IPS DF 6.9 (cell line): ENCODE data around the gene ZNF217.
"Not testable (repeated sequence)": the region's sequence is repeated elsewhere in the genome, so short reads cannot be mapped to it uniquely, and the experiment has no call there.

Experiments used
- DNase-seq: peaks from one replicate; pipeline ENCODE4 v3.0.0-alpha.2; 2013; ENCODE audit warnings: low read depth, low spot score
- H3K27ac ChIP-seq: one replicate; pipeline ENCODE4 v1.5.1; 2013; ENCODE audit warnings: low read length, control low read depth
- H3K27me3 ChIP-seq: 2 replicates; pipeline ENCODE4 v1.6.1; 2013; ENCODE audit warnings: mild to moderate bottlenecking, low read length; ENCODE audit not compliant: control insufficient read depth, insufficient read depth
- H3K36me3 ChIP-seq: 2 replicates; pipeline ENCODE4 v1.6.1; 2013; ENCODE audit warnings: low read length; ENCODE audit not compliant: control insufficient read depth, insufficient read depth
- H3K4me1 ChIP-seq: 2 replicates; pipeline ENCODE4 v1.6.1; 2013; ENCODE audit warnings: low read length; ENCODE audit not compliant: control insufficient read depth, insufficient read depth
- H3K4me3 ChIP-seq: 2 replicates; pipeline ENCODE4 v1.5.1; 2013; ENCODE audit warnings: mild to moderate bottlenecking, low read length
- H3K9me3 ChIP-seq: 2 replicates; pipeline ENCODE4 v1.6.1; 2013; ENCODE audit warnings: low read length, inconsistent platforms; ENCODE audit not compliant: control insufficient read depth, insufficient read depth
- WGBS: extraction: QIAGEN DNeasy Blood & Tissue Kit; methylation state at CpG from one replicate; pipeline ENCODE4 v1.1.7; 2013; ENCODE audit warnings: mixed read lengths, missing lambda C conversion rate; ENCODE audit not compliant: insufficient read length, insufficient coverage; 5-methylcytosine and 5-hydroxymethylcytosine counted together

Gene ZNF217

DNA sequence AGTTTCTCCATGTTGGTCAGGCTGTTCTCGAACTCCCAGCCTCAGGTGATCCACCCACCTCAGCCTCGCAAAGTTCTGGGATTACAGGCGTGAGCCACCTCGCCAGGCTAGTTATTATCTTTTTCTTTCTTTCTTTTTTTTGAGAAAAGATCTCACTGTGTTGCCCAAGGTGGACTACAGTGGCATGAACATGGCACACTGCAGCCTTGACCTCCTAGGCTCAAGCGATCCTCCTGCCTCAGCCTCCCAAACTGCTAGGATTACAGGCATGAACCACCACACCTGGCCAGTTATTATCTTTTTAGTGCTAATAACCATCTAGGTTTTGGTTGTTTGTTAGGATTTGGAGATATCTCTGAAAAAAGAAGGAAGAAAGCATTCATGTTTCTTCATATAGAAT, 35.8 kb upstream of the ZNF217 start:
- H3K27me3 ChIP-seq: no peaks in the 10 kb centered on the region
- H3K4me3 ChIP-seq: no peak overlapping the region
- no peaks in the 10 kb centered on the region for H3K9me3 ChIP-seq
- WGBS: no CpG with 5 or more reads among the region's 5 CpGs
- no peaks in the 10 kb centered on the region for H3K36me3 ChIP-seq
- DNase-seq: no peak
- no peaks in the 10 kb centered on the region for H3K4me1 ChIP-seq
- no peak overlapping the region for H3K27ac ChIP-seq

DNA sequence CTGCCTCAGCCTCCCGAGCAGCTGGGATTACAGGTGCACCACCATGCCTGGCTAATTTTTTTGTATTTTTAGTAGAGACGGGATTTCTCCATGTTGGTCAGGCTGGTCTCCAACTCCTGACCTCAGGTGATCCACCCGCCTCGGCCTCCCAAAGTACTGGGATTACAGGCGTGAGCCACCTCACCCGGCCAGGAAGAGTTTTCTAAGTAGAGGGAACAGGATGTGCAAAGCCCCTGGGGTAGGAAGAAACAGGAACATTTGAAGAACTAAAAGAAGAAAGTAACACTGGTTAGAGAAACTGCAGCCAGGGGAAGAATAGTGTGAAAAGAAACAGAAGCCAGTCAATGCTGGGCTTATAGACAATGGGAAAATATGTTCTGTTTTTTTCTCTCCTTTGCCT, 35.1 kb upstream of the ZNF217 start:
- not testable (repeated sequence) for H3K36me3 ChIP-seq, H3K4me3 ChIP-seq, H3K4me1 ChIP-seq, H3K27me3 ChIP-seq, H3K9me3 ChIP-seq, DNase-seq, H3K27ac ChIP-seq
- no CpG with 5 or more reads among the region's 6 CpGs for WGBS

DNA sequence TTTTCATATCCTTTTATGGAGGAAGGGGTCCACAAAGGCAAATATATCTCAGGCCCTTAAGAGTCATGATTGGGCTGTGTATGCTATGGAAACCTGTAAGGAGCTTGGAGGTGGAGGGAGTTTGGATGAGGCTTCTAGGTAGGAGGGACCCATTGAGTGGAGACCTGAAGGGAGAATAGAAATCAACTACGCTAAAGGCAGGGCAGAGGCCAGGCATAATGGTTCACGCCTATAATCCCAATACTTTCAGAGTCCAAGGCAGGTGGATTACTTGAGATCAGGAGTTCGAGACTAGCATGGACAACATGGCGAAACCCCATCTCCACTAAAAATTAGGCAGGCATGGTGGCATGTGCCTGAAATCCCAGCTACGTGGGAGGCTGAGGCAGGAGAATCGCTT, 34.4 kb upstream of the ZNF217 start:
- H3K4me1 ChIP-seq: no peaks in the 10 kb centered on the region
- no peak overlapping the region for H3K4me3 ChIP-seq
- WGBS: no CpG with 5 or more reads among the region's 6 CpGs
- H3K27ac ChIP-seq: no peak overlapping the region
- DNase-seq: no peak
- H3K36me3 ChIP-seq: no peaks in the 10 kb centered on the region
- H3K27me3 ChIP-seq: no peaks in the 10 kb centered on the region
- no peaks in the 10 kb centered on the region for H3K9me3 ChIP-seq

DNA sequence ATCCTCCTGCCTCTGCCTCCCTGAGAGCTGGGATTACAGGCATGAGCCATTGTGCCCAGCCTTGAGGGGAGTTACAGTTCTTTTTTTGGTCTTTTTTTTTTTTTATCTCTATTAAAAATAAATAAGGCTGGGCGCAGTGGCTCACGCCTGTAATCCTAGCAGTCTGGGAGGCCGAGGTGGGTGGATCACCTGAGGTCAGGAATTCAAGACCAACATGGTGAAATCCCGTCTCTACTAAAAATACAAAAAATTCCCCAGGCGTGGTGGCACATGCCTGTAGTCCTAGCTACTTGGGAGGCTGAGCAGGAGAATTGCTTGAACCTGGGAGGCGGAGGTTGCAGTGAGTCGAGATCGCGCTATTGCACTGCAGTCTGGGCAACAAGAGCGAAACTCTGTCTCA, 33.4 kb upstream of the ZNF217 start:
- H3K9me3 ChIP-seq, H3K27me3 ChIP-seq, H3K4me3 ChIP-seq, DNase-seq, H3K27ac ChIP-seq, H3K36me3 ChIP-seq, H3K4me1 ChIP-seq: not testable (repeated sequence)
- WGBS: no CpG with 5 or more reads among the region's 10 CpGs

DNA sequence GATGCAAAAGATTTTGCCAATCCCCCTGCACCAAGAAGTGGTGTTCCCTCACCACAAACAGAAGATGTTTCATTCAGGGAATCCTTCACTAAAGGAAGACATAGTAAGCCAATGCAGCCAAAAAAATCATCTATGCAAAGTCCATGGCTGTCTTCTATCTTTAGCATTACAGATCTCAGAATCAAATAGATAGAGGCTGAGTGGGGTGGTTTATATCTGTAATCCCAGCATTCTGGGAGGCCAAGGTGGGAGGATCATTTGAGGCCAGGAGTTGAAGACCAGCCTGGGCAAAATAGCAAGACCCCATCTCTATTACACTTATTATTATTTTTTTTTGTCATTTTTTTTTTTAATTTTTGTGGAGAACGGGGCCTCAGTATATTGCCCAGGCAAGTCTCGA, 32.9 kb upstream of the ZNF217 start:
- no peak overlapping the region for H3K4me3 ChIP-seq
- WGBS: no CpG with 5 or more reads among the region's 2 CpGs
- no peaks in the 10 kb centered on the region for H3K4me1 ChIP-seq
- no peaks in the 10 kb centered on the region for H3K36me3 ChIP-seq
- H3K27me3 ChIP-seq: no peaks in the 10 kb centered on the region
- H3K9me3 ChIP-seq: no peaks in the 10 kb centered on the region
- DNase-seq: no peak
- H3K27ac ChIP-seq: no peak overlapping the region

DNA sequence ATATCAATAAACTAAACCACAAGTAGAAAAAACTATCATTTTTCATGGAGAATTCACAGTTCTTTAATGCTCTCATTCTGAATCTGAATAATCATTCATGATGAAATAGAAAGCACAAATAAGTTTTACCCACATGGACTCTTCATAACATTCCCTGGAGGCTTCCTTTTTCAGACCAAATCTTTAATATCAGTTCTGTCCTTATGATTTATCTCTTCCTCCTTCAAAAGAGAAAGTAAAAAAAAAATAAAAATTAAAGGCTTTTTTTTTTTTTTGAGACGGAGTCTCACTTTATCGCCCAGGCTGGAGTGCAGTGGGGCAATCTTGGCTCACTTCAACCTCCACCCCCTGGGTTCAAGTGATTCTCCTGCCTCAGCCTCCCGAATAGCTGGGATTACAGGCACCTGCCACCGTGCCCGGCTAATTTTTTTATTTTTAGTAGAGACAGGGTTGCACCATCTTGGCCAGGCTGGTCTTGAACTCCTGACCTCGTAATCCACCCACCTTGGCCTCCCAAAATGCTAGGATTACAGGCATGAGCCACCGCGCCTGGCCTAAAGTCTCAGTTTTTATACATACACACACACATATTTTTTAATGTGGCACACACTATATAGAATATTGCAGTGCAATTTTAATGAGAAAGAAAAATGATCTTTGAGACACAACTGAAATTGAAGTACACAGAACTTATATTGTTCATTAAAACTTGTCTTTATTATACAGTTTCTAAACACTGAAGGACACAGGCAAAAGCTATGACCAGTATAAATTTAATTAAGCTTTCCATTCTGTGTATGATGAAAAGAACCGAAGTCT, 31.9 kb upstream of the ZNF217 start:
- H3K27ac ChIP-seq: no peak overlapping the region
- H3K27me3 ChIP-seq: no peaks in the 10 kb centered on the region
- no peaks in the 10 kb centered on the region for H3K9me3 ChIP-seq
- no peak for DNase-seq
- no peak overlapping the region for H3K4me3 ChIP-seq
- no peaks in the 10 kb centered on the region for H3K4me1 ChIP-seq
- H3K36me3 ChIP-seq: no peaks in the 10 kb centered on the region
- no CpG with 5 or more reads among the region's 9 CpGs for WGBS

DNA sequence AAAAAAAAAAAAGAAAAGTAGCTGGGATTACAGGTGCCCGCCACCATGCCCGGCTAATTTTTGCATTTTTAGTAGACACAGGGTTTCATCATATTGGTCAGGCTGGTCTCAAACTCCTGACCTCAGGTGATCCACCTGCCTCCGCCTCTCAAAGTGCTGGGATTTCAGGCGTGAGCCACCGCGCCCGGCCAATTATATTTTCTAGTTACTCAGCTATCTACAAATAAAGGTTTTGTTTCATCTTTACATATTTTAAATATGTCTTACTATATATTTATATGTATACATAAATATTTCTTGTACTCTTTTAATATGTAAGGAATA, 31.2 kb upstream of the ZNF217 start:
- WGBS: no CpG with 5 or more reads among the region's 7 CpGs
- H3K4me1 ChIP-seq, H3K27ac ChIP-seq, DNase-seq, H3K4me3 ChIP-seq, H3K27me3 ChIP-seq, H3K36me3 ChIP-seq, H3K9me3 ChIP-seq: not testable (repeated sequence)

DNA sequence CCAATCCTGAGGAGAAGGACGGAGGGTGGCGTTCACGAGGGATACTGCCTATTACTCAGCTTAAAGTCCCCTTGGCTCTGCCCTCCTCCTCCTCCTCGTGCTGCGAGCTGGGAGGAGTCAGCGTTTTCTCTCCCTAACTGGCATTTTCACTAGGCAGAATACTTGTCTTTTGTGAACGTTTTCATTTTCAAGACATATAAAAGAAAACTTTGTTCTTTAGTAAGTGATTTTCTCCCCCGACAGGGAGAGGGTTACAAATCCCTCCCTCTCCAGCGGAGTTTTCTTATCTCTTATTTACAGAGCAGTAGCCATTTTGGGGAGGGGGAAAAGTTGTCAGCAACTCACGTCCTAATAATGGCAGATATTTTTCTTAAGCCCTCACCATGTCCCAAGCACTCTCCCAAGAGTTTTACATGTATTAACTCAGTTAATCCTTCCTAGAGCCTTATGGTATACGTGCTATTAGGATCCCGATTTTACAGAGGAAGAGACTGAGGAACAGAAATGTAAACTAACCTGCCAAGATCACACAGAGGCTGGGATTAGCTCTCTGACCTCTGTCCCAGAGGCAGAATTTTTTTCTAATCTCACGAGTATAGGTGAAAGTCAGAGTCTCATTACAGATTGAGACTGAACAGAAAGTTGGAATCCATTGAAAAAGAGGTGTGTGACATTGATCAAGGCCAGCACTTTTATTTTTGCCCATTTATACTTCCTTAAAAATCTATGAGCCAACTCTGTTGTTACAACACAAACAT, 30.0 kb upstream of the ZNF217 start:
- WGBS: no CpG with 5 or more reads among the region's 13 CpGs
- Histone ChIP-seq H3K27me3 (no peaks in the 10 kb centered on the region), H3K36me3 (no peaks in the 10 kb centered on the region), H3K9me3 (no peaks in the 10 kb centered on the region), H3K27ac (no peak overlapping the region), H3K4me3 (no peak overlapping the region), H3K4me1 (no peaks in the 10 kb centered on the region)
- DNase-seq: no peak

DNA sequence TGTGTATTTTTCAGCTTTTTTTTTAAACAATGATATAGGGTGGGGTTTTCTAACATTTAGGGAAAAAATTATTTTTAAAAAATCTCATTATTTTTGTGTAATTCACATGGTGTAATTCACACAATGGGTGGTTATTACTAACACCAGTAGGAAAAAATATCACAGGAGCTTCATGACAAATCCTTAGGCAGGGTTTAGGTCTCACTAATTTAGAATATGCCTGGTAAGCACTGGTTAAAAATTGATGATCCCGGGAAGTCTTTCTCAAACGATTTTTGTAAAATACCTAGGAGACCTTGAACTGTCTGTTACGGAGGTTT, 29.5 kb upstream of the ZNF217 start:
- H3K27me3 ChIP-seq: no peaks in the 10 kb centered on the region
- no peaks in the 10 kb centered on the region for H3K9me3 ChIP-seq
- no peaks in the 10 kb centered on the region for H3K4me1 ChIP-seq
- DNase-seq: no peak
- no CpG with 5 or more reads among the region's 3 CpGs for WGBS
- no peaks in the 10 kb centered on the region for H3K36me3 ChIP-seq
- no peak overlapping the region for H3K4me3 ChIP-seq
- H3K27ac ChIP-seq: no peak overlapping the region

DNA sequence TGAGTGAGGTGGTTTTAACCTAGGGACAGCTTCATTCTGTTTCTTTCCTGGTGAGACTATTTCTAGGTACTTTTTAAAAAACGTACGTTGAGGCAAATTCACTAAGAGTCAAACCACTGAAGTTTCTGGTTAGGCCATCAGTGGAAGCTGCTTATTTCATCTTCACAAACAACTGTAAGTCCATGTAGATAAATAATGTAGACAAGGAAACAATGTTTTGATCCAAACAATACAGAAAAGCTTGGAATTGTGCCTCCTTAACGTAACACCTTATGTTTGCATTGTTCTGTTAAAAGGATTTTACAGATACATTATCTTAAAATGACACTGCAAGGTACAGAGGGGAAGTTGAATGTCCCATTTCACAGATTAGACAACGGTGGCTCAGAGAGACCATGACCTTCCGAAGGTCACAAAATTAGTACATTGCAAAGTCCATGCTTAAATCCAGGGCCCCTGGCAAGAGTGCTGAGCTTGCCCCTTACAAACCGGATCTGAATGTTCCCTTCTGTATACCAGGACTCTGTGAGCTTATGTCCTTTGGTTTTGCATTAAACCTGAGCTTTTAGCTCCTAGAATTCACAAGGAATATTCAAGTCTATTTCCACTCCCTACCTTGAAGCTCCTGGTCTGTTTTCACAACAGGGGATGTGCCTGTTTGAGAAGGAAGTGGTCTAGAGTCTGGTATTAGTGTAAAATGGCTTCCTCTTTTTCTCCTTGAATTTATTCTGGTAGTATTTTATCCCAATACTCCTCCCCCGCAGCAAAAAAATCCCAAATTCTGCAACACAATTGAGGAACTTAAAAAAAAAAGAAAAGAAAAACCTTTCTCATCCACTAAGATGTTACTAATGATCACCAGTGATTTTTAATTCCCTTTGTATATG, 28.9 kb upstream of the ZNF217 start:
- H3K36me3 ChIP-seq: no peaks in the 10 kb centered on the region
- no peaks in the 10 kb centered on the region for H3K9me3 ChIP-seq
- no peaks in the 10 kb centered on the region for H3K4me1 ChIP-seq
- WGBS: no CpG with 5 or more reads among the region's 7 CpGs
- no peak for DNase-seq
- no peak overlapping the region for H3K27ac ChIP-seq
- H3K4me3 ChIP-seq: no peak overlapping the region
- H3K27me3 ChIP-seq: no peaks in the 10 kb centered on the region
